Neuronal stem cell (in vitro differentiated cells): ENCODE results near the gene LORICRIN.

Experiments used
- DNase-seq: peaks from one replicate; pipeline ENCODE4 v3.0.0-alpha.2; 2013; ENCODE audit warnings: low spot score
- H2AFZ ChIP-seq: one replicate; pipeline ENCODE4 v1.6.1; 2013; ENCODE audit warnings: mild to moderate bottlenecking, low read length, inconsistent platforms
- H2AK5ac ChIP-seq: 2 replicates; pipeline ENCODE4 v1.6.1; 2013; ENCODE audit warnings: low read depth, mild to moderate bottlenecking, inconsistent platforms, low read length, moderate library complexity, mixed read lengths
- H2BK120ac ChIP-seq: 2 replicates; pipeline ENCODE4 v1.6.1; 2013; ENCODE audit warnings: low read depth, mild to moderate bottlenecking, inconsistent platforms, low read length, moderate library complexity, mixed read lengths
- H2BK12ac ChIP-seq: one replicate; pipeline ENCODE4 v1.6.1; 2013; ENCODE audit warnings: low read length, inconsistent platforms
- H2BK15ac ChIP-seq: 2 replicates; pipeline ENCODE4 v1.6.1; 2013; ENCODE audit warnings: mild to moderate bottlenecking, low read length, inconsistent platforms, mixed read lengths
- H2BK5ac ChIP-seq: one replicate; pipeline ENCODE4 v1.6.1; 2013; ENCODE audit warnings: inconsistent platforms, mild to moderate bottlenecking, low read length, moderate library complexity
- H3K14ac ChIP-seq: one replicate; pipeline ENCODE4 v1.6.1; 2013; ENCODE audit warnings: low read length, inconsistent platforms
- H3K18ac ChIP-seq: 2 replicates; pipeline ENCODE4 v1.6.1; 2013; ENCODE audit warnings: low read length, inconsistent platforms
- H3K23ac ChIP-seq: 2 replicates; pipeline ENCODE4 v1.6.1; 2013; ENCODE audit warnings: low read depth, mild to moderate bottlenecking, mixed read lengths, low read length, inconsistent platforms; ENCODE audit not compliant: poor library complexity
- H3K27ac ChIP-seq: replicated peaks from 3 replicates; pipeline ENCODE4 v1.5.1; 2013; ENCODE audit warnings: low read length, inconsistent platforms
- H3K27me3 ChIP-seq, 3 experiments: 2 replicates each; pipeline ENCODE4 v1.6.1; 2013; ENCODE audit warnings: low read length in 3 of 3, mild to moderate bottlenecking in 2 of 3, inconsistent platforms in 1 of 3, low read depth in 1 of 3, mixed read lengths in 1 of 3, moderate library complexity in 1 of 3; ENCODE audit not compliant: control insufficient read depth in 3 of 3, insufficient read depth in 3 of 3
- H3K36me3 ChIP-seq, 2 donors: replicated peaks in 1 of 2; 2 replicates each; pipeline ENCODE4 v1.6.1; 2013; ENCODE audit warnings: low read length in 2 of 2; ENCODE audit not compliant: control insufficient read depth in 2 of 2, insufficient read depth in 2 of 2
- H3K4ac ChIP-seq: 2 replicates; pipeline ENCODE4 v1.6.1; 2013; ENCODE audit warnings: inconsistent platforms, mild to moderate bottlenecking, low read length, moderate library complexity
- H3K4me1 ChIP-seq, 2 donors: 1 replicate in 1 of 2; 2 replicates in 1 of 2; pipeline ENCODE4 v1.6.1; 2013; ENCODE audit warnings: low read length in 2 of 2, low read depth in 1 of 2; ENCODE audit not compliant: control insufficient read depth in 2 of 2, insufficient read depth in 1 of 2
- H3K4me2 ChIP-seq: one replicate; pipeline ENCODE4 v1.6.1; 2013; ENCODE audit warnings: mild to moderate bottlenecking, low read length, inconsistent platforms; ENCODE audit not compliant: insufficient read depth, poor library complexity, severe bottlenecking
- H3K4me3 ChIP-seq, 2 donors: 2 replicates each; pipeline ENCODE4 v1.5.1; 2013; ENCODE audit warnings: low read length in 2 of 2, mild to moderate bottlenecking in 2 of 2, inconsistent platforms in 1 of 2, moderate library complexity in 1 of 2
- H3K79me1 ChIP-seq: one replicate; pipeline ENCODE4 v1.6.1; 2013; ENCODE audit warnings: low read depth, mild to moderate bottlenecking, inconsistent platforms, low read length, moderate library complexity
- H3K9ac ChIP-seq: one replicate; pipeline ENCODE4 v1.6.1; 2013; ENCODE audit warnings: mild to moderate bottlenecking, low read depth, low read length, inconsistent platforms; ENCODE audit not compliant: poor library complexity
- H3K9me3 ChIP-seq, 2 donors: replicated peaks in 1 of 2; 2 replicates each; pipeline versions ENCODE3 to v1.6.1; 2013; ENCODE audit warnings: low read length in 2 of 2, mild to moderate bottlenecking in 2 of 2, inconsistent platforms in 1 of 2, low read depth in 1 of 2, mixed read lengths in 1 of 2, moderate library complexity in 1 of 2; ENCODE audit not compliant: control insufficient read depth in 2 of 2, insufficient read depth in 1 of 2
- H4K8ac ChIP-seq: one replicate; pipeline ENCODE4 v1.6.1; 2013; ENCODE audit warnings: low read depth, mild to moderate bottlenecking, inconsistent platforms, low read length, moderate library complexity
- H4K91ac ChIP-seq: one replicate; pipeline ENCODE4 v1.6.1; 2013; ENCODE audit warnings: low read length, low read depth, mild to moderate bottlenecking, inconsistent platforms; ENCODE audit not compliant: poor library complexity
- WGBS, 2 donors: extraction: QIAGEN DNeasy Blood & Tissue Kit; methylation state at CpG; one replicate each; pipeline ENCODE4 v1.1.7; 2013; ENCODE audit warnings: missing lambda C conversion rate in 2 of 2, mixed read lengths in 1 of 2; ENCODE audit not compliant: insufficient read length in 2 of 2, insufficient replicate concordance in 1 of 2; ENCODE audit errors: extremely low coverage in 2 of 2; 5-methylcytosine and 5-hydroxymethylcytosine counted together

LORICRIN gene

GRCh38 chr1:153271711-153272110 is 12.2 kb downstream of the LORICRIN start:
- Histone ChIP-seq H4K8ac (no peak overlapping the region), H2BK120ac (no peak overlapping the region), H3K27me3 (no peaks in the 10 kb centered on the region), H2AK5ac (no peak overlapping the region), H3K27ac (no peak overlapping the region), H3K14ac (no peak overlapping the region), H2BK5ac (no peak overlapping the region), H3K4ac (no peak overlapping the region), H3K18ac (no peak overlapping the region), H3K79me1 (no peaks in the 10 kb centered on the region), H2AFZ (no peak overlapping the region), H3K9me3 (no peaks in the 10 kb centered on the region), H3K23ac (no peak overlapping the region), H3K4me1 (no peaks in the 10 kb centered on the region), H2BK15ac (no peak overlapping the region), H3K4me3 (peak overlapping the region in 1 of 2 donors; percentile 35), H3K9ac (no peak overlapping the region), H3K4me2 (no peak overlapping the region), H3K36me3 (no peaks in the 10 kb centered on the region), H4K91ac (no peak overlapping the region), H2BK12ac (no peak overlapping the region)
- no CpG with 5 or more reads among the region's 1 CpG for WGBS, 2 donors
- no peak for DNase-seq

GRCh38 chr1:153272186-153272585 is 12.7 kb downstream of the LORICRIN start:
- Histone ChIP-seq H2BK5ac (no peak overlapping the region), H2AFZ (no peak overlapping the region), H3K23ac (no peak overlapping the region), H3K9ac (peak overlapping the region; percentile 1), H2BK12ac (no peak overlapping the region), H3K36me3 (no peaks in the 10 kb centered on the region), H3K4me2 (no peak overlapping the region), H2BK15ac (no peak overlapping the region), H2BK120ac (no peak overlapping the region), H3K4me1 (no peaks in the 10 kb centered on the region), H3K27ac (no peak overlapping the region), H2AK5ac (no peak overlapping the region), H3K4ac (no peak overlapping the region), H3K14ac (no peak overlapping the region), H3K4me3 (peak overlapping the region in 1 of 2 donors; percentile 35), H3K27me3 (no peaks in the 10 kb centered on the region), H3K9me3 (no peaks in the 10 kb centered on the region), H4K91ac (no peak overlapping the region), H3K18ac (no peak overlapping the region), H4K8ac (no peak overlapping the region), H3K79me1 (no peaks in the 10 kb centered on the region)
- no peak for DNase-seq
- no CpG with 5 or more reads among the region's 1 CpG for WGBS, 2 donors

GRCh38 chr1:153277852-153278251 is 18.4 kb downstream of the LORICRIN start:
- no peak overlapping the region for H3K4ac ChIP-seq
- no peak overlapping the region for H3K4me2 ChIP-seq
- no peak overlapping the region for H2BK5ac ChIP-seq
- H2BK12ac ChIP-seq, result no peak overlapping the region
- no peaks in the 10 kb centered on the region for H3K4me1 ChIP-seq
- H3K27ac ChIP-seq, result no peak overlapping the region
- no peak overlapping the region for H2AFZ ChIP-seq
- no peaks in the 10 kb centered on the region for H3K27me3 ChIP-seq
- DNase-seq, result no peak
- H3K9ac ChIP-seq, result no peak overlapping the region
- no peaks in the 10 kb centered on the region for H3K79me1 ChIP-seq
- no peak overlapping the region for H2BK15ac ChIP-seq
- H4K91ac ChIP-seq, result no peak overlapping the region
- no peaks in the 10 kb centered on the region for H3K9me3 ChIP-seq
- no CpG with 5 or more reads among the region's 2 CpGs for WGBS, 2 donors
- no peak overlapping the region for H2AK5ac ChIP-seq
- no peak overlapping the region for H3K4me3 ChIP-seq
- no peaks in the 10 kb centered on the region for H3K36me3 ChIP-seq
- H2BK120ac ChIP-seq, result no peak overlapping the region
- H3K18ac ChIP-seq, result no peak overlapping the region
- no peak overlapping the region for H3K23ac ChIP-seq
- no peak overlapping the region for H3K14ac ChIP-seq
- H4K8ac ChIP-seq, result no peak overlapping the region

GRCh38 chr1:153288634-153289275 is 29.3 kb downstream of the LORICRIN start:
- Histone ChIP-seq H4K8ac (no peak overlapping the region), H3K4me2 (no peak overlapping the region), H3K36me3 (no peaks in the 10 kb centered on the region), H3K9me3 (no peaks in the 10 kb centered on the region), H3K79me1 (no peaks in the 10 kb centered on the region), H2BK12ac (no peak overlapping the region), H4K91ac (no peak overlapping the region), H2BK15ac (no peak overlapping the region), H3K4ac (no peak overlapping the region), H2BK5ac (no peak overlapping the region), H3K27me3 (peaks cover 0 to 14% (median 0%) of the 10 kb centered on the region in 3 experiments), H3K4me3 (no peak overlapping the region), H3K4me1 (peaks cover 0 to 7% of the 10 kb centered on the region in 2 donors), H3K9ac (no peak overlapping the region), H2BK120ac (no peak overlapping the region), H3K18ac (no peak overlapping the region), H3K27ac (no peak overlapping the region), H2AK5ac (no peak overlapping the region), H3K23ac (no peak overlapping the region), H3K14ac (no peak overlapping the region), H2AFZ (no peak overlapping the region)
- DNase-seq, result no peak
- WGBS, 2 donors, result no CpG with 5 or more reads among the region's 11 CpGs
